ENCODE measurements around the gene HDAC9.

- no peak for TF ChIP-seq CTCF (IDR thresholded peaks at IDR 0.05)
- TF ChIP-seq ZFX (IDR thresholded peaks at IDR 0.05; ENCODE audit: borderline replicate concordance), result no peak
Observed at GRCh38 chr7:18796216-18796615, 300.7 kb downstream of the HDAC9 start.

All from 22Rv1 (cell line).